Measurements from ENCODE around the gene PRPSAP2.
A peak's percentile ranks its signal among the peaks of the same experiment; 100 is the strongest.
"Not testable (repeated sequence)": the region's sequence is repeated elsewhere in the genome, so short reads cannot be mapped to it uniquely, and the experiment has no call there.

PRPSAP2 gene

GRCh38 chr17:18917506-18918032 lies 59.6 kb downstream of the PRPSAP2 start:
- Histone ChIP-seq H3K36me3 (ENCODE audit: control insufficient read depth in 2 of 2, insufficient read depth in 2 of 2, low read length in 2 of 2) (peaks cover 13 to 14% of the 10 kb centered on the region in 2 donors), H3K4me3 (ENCODE audit: low read length in 2 of 2) (no peak overlapping the region), H3K9me3 (ENCODE audit: control insufficient read depth in 2 of 2, low read length in 2 of 2) (no peaks in the 10 kb centered on the region), H3K27me3 (ENCODE audit: control insufficient read depth in 2 of 2, insufficient read depth in 2 of 2, low read length in 2 of 2) (no peaks in the 10 kb centered on the region), H3K9ac (ENCODE audit: low read depth in 1 of 2, low read length in 2 of 2) (no peak overlapping the region), H3K27ac (ENCODE audit: low read depth in 2 of 2, low read length in 2 of 2) (no peak overlapping the region), H3K4me1 (ENCODE audit: control insufficient read depth in 2 of 2, insufficient read depth in 2 of 2, low read length in 2 of 2) (peaks cover 19% of the 10 kb centered on the region in 2 donors)

GRCh38 chr17:18919963-18920362 lies 62.0 kb downstream of the PRPSAP2 start:
- Histone ChIP-seq H3K9me3 (ENCODE audit: control insufficient read depth in 2 of 2, low read length in 2 of 2) (no peaks in the 10 kb centered on the region), H3K4me1 (ENCODE audit: control insufficient read depth in 2 of 2, insufficient read depth in 2 of 2, low read length in 2 of 2) (peaks cover 19 to 20% of the 10 kb centered on the region in 2 donors), H3K4me3 (ENCODE audit: low read length in 2 of 2) (no peak overlapping the region), H3K27me3 (ENCODE audit: control insufficient read depth in 2 of 2, insufficient read depth in 2 of 2, low read length in 2 of 2) (no peaks in the 10 kb centered on the region), H3K9ac (ENCODE audit: low read depth in 1 of 2, low read length in 2 of 2) (no peak overlapping the region), H3K27ac (ENCODE audit: low read depth in 2 of 2, low read length in 2 of 2) (peak overlapping the region; percentile 6 to 61), H3K36me3 (ENCODE audit: control insufficient read depth in 2 of 2, insufficient read depth in 2 of 2, low read length in 2 of 2) (peaks cover 10 to 11% of the 10 kb centered on the region in 2 donors)

- Histone ChIP-seq H3K9ac (ENCODE audit: low read depth in 1 of 2, low read length in 2 of 2) (no peak overlapping the region), H3K27ac (ENCODE audit: low read depth in 2 of 2, low read length in 2 of 2) (peak overlapping the region; percentile 11 to 33), H3K4me1 (ENCODE audit: control insufficient read depth in 2 of 2, insufficient read depth in 2 of 2, low read length in 2 of 2) (peaks cover 19 to 20% of the 10 kb centered on the region in 2 donors), H3K27me3 (ENCODE audit: control insufficient read depth in 2 of 2, insufficient read depth in 2 of 2, low read length in 2 of 2) (no peaks in the 10 kb centered on the region), H3K36me3 (ENCODE audit: control insufficient read depth in 2 of 2, insufficient read depth in 2 of 2, low read length in 2 of 2) (peaks cover 9 to 14% of the 10 kb centered on the region in 2 donors), H3K9me3 (ENCODE audit: control insufficient read depth in 2 of 2, low read length in 2 of 2) (no peaks in the 10 kb centered on the region), H3K4me3 (ENCODE audit: low read length in 2 of 2) (no peak overlapping the region)
Observed at GRCh38 chr17:18920911-18921441, 63.0 kb downstream of the PRPSAP2 start.

GRCh38 chr17:18921485-18921884 lies 63.6 kb downstream of the PRPSAP2 start:
- Histone ChIP-seq H3K27ac (ENCODE audit: low read depth in 2 of 2, low read length in 2 of 2) (peak overlapping the region; percentile 11 to 33), H3K4me3 (ENCODE audit: low read length in 2 of 2) (no peak overlapping the region), H3K9me3 (ENCODE audit: control insufficient read depth in 2 of 2, low read length in 2 of 2) (no peaks in the 10 kb centered on the region), H3K4me1 (ENCODE audit: control insufficient read depth in 2 of 2, insufficient read depth in 2 of 2, low read length in 2 of 2) (peaks cover 19 to 20% of the 10 kb centered on the region in 2 donors), H3K36me3 (ENCODE audit: control insufficient read depth in 2 of 2, insufficient read depth in 2 of 2, low read length in 2 of 2) (peaks cover 9 to 14% of the 10 kb centered on the region in 2 donors), H3K27me3 (ENCODE audit: control insufficient read depth in 2 of 2, insufficient read depth in 2 of 2, low read length in 2 of 2) (no peaks in the 10 kb centered on the region), H3K9ac (ENCODE audit: low read depth in 1 of 2, low read length in 2 of 2) (no peak overlapping the region)

GRCh38 chr17:18921912-18922451 lies 64.1 kb downstream of the PRPSAP2 start:
- Histone ChIP-seq H3K9ac (ENCODE audit: low read depth in 1 of 2, low read length in 2 of 2) (no peak overlapping the region), H3K4me1 (ENCODE audit: control insufficient read depth in 2 of 2, insufficient read depth in 2 of 2, low read length in 2 of 2) (peaks cover 19 to 20% of the 10 kb centered on the region in 2 donors), H3K36me3 (ENCODE audit: control insufficient read depth in 2 of 2, insufficient read depth in 2 of 2, low read length in 2 of 2) (peaks cover 10 to 14% of the 10 kb centered on the region in 2 donors), H3K27ac (ENCODE audit: low read depth in 2 of 2, low read length in 2 of 2) (peak overlapping the region; percentile 27 to 53), H3K9me3 (ENCODE audit: control insufficient read depth in 2 of 2, low read length in 2 of 2) (no peaks in the 10 kb centered on the region), H3K27me3 (ENCODE audit: control insufficient read depth in 2 of 2, insufficient read depth in 2 of 2, low read length in 2 of 2) (no peaks in the 10 kb centered on the region), H3K4me3 (ENCODE audit: low read length in 2 of 2) (no peak overlapping the region)

- H3K9ac ChIP-seq (ENCODE audit: low read depth in 1 of 2, low read length in 2 of 2); H3K4me3 ChIP-seq (ENCODE audit: low read length in 2 of 2); H3K9me3 ChIP-seq (ENCODE audit: control insufficient read depth in 2 of 2, low read length in 2 of 2); H3K27me3 ChIP-seq (ENCODE audit: control insufficient read depth in 2 of 2, insufficient read depth in 2 of 2, low read length in 2 of 2); H3K27ac ChIP-seq (ENCODE audit: low read depth in 2 of 2, low read length in 2 of 2): not testable (repeated sequence)
- Histone ChIP-seq H3K36me3 (ENCODE audit: control insufficient read depth in 2 of 2, insufficient read depth in 2 of 2, low read length in 2 of 2) (peaks cover 10 to 17% of the 10 kb centered on the region in 2 donors), H3K4me1 (ENCODE audit: control insufficient read depth in 2 of 2, insufficient read depth in 2 of 2, low read length in 2 of 2) (peaks cover 19 to 20% of the 10 kb centered on the region in 2 donors)
Observed at GRCh38 chr17:18922596-18922995, 64.7 kb downstream of the PRPSAP2 start.

GRCh38 chr17:18925187-18925586 lies 67.3 kb downstream of the PRPSAP2 start:
- H3K27me3 ChIP-seq (ENCODE audit: control insufficient read depth in 2 of 2, insufficient read depth in 2 of 2, low read length in 2 of 2): no peaks in the 10 kb centered on the region
- no peak overlapping the region for H3K27ac ChIP-seq (ENCODE audit: low read depth in 2 of 2, low read length in 2 of 2)
- H3K36me3 ChIP-seq (ENCODE audit: control insufficient read depth in 2 of 2, insufficient read depth in 2 of 2, low read length in 2 of 2): peaks cover 16 to 18% of the 10 kb centered on the region in 2 donors
- no peak overlapping the region for H3K4me3 ChIP-seq (ENCODE audit: low read length in 2 of 2)
- H3K9me3 ChIP-seq (ENCODE audit: control insufficient read depth in 2 of 2, low read length in 2 of 2): no peaks in the 10 kb centered on the region
- no peak overlapping the region for H3K9ac ChIP-seq (ENCODE audit: low read depth in 1 of 2, low read length in 2 of 2)
- peaks cover 12 to 15% of the 10 kb centered on the region in 2 donors for H3K4me1 ChIP-seq (ENCODE audit: control insufficient read depth in 2 of 2, insufficient read depth in 2 of 2, low read length in 2 of 2)

GRCh38 chr17:18928628-18929125 lies 70.7 kb downstream of the PRPSAP2 start:
- H3K9me3 ChIP-seq (ENCODE audit: control insufficient read depth in 2 of 2, low read length in 2 of 2): no peaks in the 10 kb centered on the region
- H3K9ac ChIP-seq (ENCODE audit: low read depth in 1 of 2, low read length in 2 of 2): no peak overlapping the region
- H3K4me3 ChIP-seq (ENCODE audit: low read length in 2 of 2): no peak overlapping the region
- no peaks in the 10 kb centered on the region for H3K27me3 ChIP-seq (ENCODE audit: control insufficient read depth in 2 of 2, insufficient read depth in 2 of 2, low read length in 2 of 2)
- H3K27ac ChIP-seq (ENCODE audit: low read depth in 2 of 2, low read length in 2 of 2): no peak overlapping the region
- no peaks in the 10 kb centered on the region for H3K4me1 ChIP-seq (ENCODE audit: control insufficient read depth in 2 of 2, insufficient read depth in 2 of 2, low read length in 2 of 2)
- H3K36me3 ChIP-seq (ENCODE audit: control insufficient read depth in 2 of 2, insufficient read depth in 2 of 2, low read length in 2 of 2): peaks cover 28 to 30% of the 10 kb centered on the region in 2 donors

- Histone ChIP-seq H3K27ac (ENCODE audit: low read depth in 2 of 2, low read length in 2 of 2) (no peak overlapping the region), H3K36me3 (ENCODE audit: control insufficient read depth in 2 of 2, insufficient read depth in 2 of 2, low read length in 2 of 2) (peaks cover 19 to 26% of the 10 kb centered on the region in 2 donors), H3K9ac (ENCODE audit: low read depth in 1 of 2, low read length in 2 of 2) (no peak overlapping the region), H3K9me3 (ENCODE audit: control insufficient read depth in 2 of 2, low read length in 2 of 2) (no peaks in the 10 kb centered on the region), H3K4me3 (ENCODE audit: low read length in 2 of 2) (no peak overlapping the region), H3K27me3 (ENCODE audit: control insufficient read depth in 2 of 2, insufficient read depth in 2 of 2, low read length in 2 of 2) (no peaks in the 10 kb centered on the region), H3K4me1 (ENCODE audit: control insufficient read depth in 2 of 2, insufficient read depth in 2 of 2, low read length in 2 of 2) (no peaks in the 10 kb centered on the region)
Observed at GRCh38 chr17:18932360-18933055, 74.6 kb downstream of the PRPSAP2 start.

Measured in mucosa of rectum (tissue), 2 donors.